Measurements from ENCODE around the gene CDC14B. TPM values are rescaled to one million over a fixed set of nuclear protein-coding genes. Genes with fewer than 3 reads are reported as not detected.

The CDC14B gene
- total and polyA plus RNA-seq, 2 donors (not counting 1 experiment from before 2014, with no cell fraction given) = 2.8 to 8.5 TPM

DNA sequence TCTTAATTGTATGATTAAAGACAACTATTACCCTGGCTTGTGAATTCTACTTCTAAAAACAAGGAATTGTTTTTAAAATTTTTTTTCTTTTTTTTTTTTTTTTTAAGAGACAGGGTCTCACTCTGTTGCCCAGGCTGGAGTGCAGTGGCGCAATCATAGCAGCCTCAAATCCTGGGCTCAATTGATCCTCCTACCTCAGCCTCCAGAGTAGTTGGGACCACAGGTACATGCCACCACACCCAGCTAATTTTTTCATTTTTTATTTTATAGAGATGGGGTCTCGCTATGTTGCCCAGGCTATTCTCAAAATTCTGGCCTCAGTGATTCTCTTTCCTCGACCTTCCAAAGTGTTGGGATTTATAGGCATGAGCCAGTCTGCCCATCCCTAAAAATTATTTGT lies 107.4 kb downstream of the CDC14B start:
- Mint-ChIP-seq H3K27me3 (no peaks in the 10 kb centered on the region), H3K9me3 (ENCODE audit: insufficient read depth) (no peaks in the 10 kb centered on the region), H3K4me1 (no peaks in the 10 kb centered on the region), H3K4me3 (no peak overlapping the region), H3K27ac (no peak overlapping the region)
- intact Hi-C loops (cut with micrococcal nuclease) = no loop called here
- H3K27ac ChIP-seq (ENCODE audit: low read length in 2 of 2) = no peak overlapping the region
- no peaks in the 10 kb centered on the region for H3K9me3 ChIP-seq (ENCODE audit: control extremely low read depth in 1 of 3, control insufficient read depth in 2 of 3, insufficient read depth in 1 of 3, low read length in 2 of 3)
- no peak overlapping the region for H3K4me3 ChIP-seq (ENCODE audit: control extremely low read depth in 1 of 5, extremely low read depth in 1 of 5, insufficient read depth in 1 of 5, low read depth in 2 of 5, low read length in 4 of 5)
- H3K36me3 ChIP-seq (replicated peaks in 1 of 2; ENCODE audit: control extremely low read depth in 1 of 2, control insufficient read depth in 1 of 2, extremely low read depth in 1 of 2, insufficient read depth in 2 of 2, low read length in 1 of 2) = no peaks in the 10 kb centered on the region
- ATAC-seq (ENCODE audit: low read depth) (no peak), DNase-seq (no peak)
- H3K4me1 ChIP-seq (ENCODE audit: control insufficient read depth in 2 of 2, insufficient read depth in 2 of 2, low read length in 2 of 2) = no peaks in the 10 kb centered on the region
- H2AFZ ChIP-seq (ENCODE audit: insufficient read depth, low read depth, low read length, poor library complexity, severe bottlenecking) = no peak overlapping the region
- H3K9ac ChIP-seq (ENCODE audit: low read length) = no peak overlapping the region
- ChIA-PET CTCF (no interaction called here), POLR2A (no interaction called here)
- H3K4me2 ChIP-seq (replicated peaks; ENCODE audit: low read depth, low read length, poor library complexity, severe bottlenecking) = no peak overlapping the region
- no CpG with 5 or more reads among the region's 3 CpGs for WGBS (ENCODE audit: insufficient coverage)
- H4K20me1 ChIP-seq (ENCODE audit: control insufficient read depth, insufficient read depth, low read length, poor library complexity, severe bottlenecking) = no peaks in the 10 kb centered on the region
- TF ChIP-seq, protein P1, sequence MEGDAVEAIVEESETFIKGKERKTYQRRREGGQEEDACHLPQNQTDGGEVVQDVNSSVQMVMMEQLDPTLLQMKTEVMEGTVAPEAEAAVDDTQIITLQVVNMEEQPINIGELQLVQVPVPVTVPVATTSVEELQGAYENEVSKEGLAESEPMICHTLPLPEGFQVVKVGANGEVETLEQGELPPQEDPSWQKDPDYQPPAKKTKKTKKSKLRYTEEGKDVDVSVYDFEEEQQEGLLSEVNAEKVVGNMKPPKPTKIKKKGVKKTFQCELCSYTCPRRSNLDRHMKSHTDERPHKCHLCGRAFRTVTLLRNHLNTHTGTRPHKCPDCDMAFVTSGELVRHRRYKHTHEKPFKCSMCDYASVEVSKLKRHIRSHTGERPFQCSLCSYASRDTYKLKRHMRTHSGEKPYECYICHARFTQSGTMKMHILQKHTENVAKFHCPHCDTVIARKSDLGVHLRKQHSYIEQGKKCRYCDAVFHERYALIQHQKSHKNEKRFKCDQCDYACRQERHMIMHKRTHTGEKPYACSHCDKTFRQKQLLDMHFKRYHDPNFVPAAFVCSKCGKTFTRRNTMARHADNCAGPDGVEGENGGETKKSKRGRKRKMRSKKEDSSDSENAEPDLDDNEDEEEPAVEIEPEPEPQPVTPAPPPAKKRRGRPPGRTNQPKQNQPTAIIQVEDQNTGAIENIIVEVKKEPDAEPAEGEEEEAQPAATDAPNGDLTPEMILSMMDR (IDR thresholded peaks at IDR 0.05) = no peak
- TF ChIP-seq EZH2 (IDR thresholded peaks at IDR 0.05; ENCODE audit: borderline replicate concordance, insufficient read depth, low read depth, low read length, poor library complexity, severe bottlenecking) = no peak
- H3K27me3 ChIP-seq (replicated peaks in 1 of 4; ENCODE audit: control extremely low read depth in 1 of 4, control insufficient read depth in 3 of 4, insufficient read depth in 4 of 4, low read length in 3 of 4) = no peaks in the 10 kb centered on the region
- H3K79me2 ChIP-seq (ENCODE audit: control insufficient read depth, insufficient read depth, low read length) = no peaks in the 10 kb centered on the region

- Histone ChIP-seq H3K4me3 (ENCODE audit: control extremely low read depth in 1 of 5, extremely low read depth in 1 of 5, insufficient read depth in 1 of 5, low read depth in 2 of 5, low read length in 4 of 5) (no peak overlapping the region), H3K9ac (ENCODE audit: low read length) (no peak overlapping the region), H2AFZ (ENCODE audit: insufficient read depth, low read depth, low read length, poor library complexity, severe bottlenecking) (no peak overlapping the region), H3K27ac (ENCODE audit: low read length in 2 of 2) (no peak overlapping the region), H3K4me2 (replicated peaks; ENCODE audit: low read depth, low read length, poor library complexity, severe bottlenecking) (no peak overlapping the region), H4K20me1 (ENCODE audit: control insufficient read depth, insufficient read depth, low read length, poor library complexity, severe bottlenecking) (no peaks in the 10 kb centered on the region), H3K36me3 (replicated peaks in 1 of 2; ENCODE audit: control extremely low read depth in 1 of 2, control insufficient read depth in 1 of 2, extremely low read depth in 1 of 2, insufficient read depth in 2 of 2, low read length in 1 of 2) (no peaks in the 10 kb centered on the region), H3K79me2 (ENCODE audit: control insufficient read depth, insufficient read depth, low read length) (no peaks in the 10 kb centered on the region), H3K27me3 (replicated peaks in 1 of 4; ENCODE audit: control extremely low read depth in 1 of 4, control insufficient read depth in 3 of 4, insufficient read depth in 4 of 4, low read length in 3 of 4) (no peaks in the 10 kb centered on the region), H3K9me3 (ENCODE audit: control extremely low read depth in 1 of 3, control insufficient read depth in 2 of 3, insufficient read depth in 1 of 3, low read length in 2 of 3) (no peaks in the 10 kb centered on the region), H3K4me1 (ENCODE audit: control insufficient read depth in 2 of 2, insufficient read depth in 2 of 2, low read length in 2 of 2) (no peaks in the 10 kb centered on the region)
- DNase-seq = no peak
- no peak overlapping the region for H3K4me3 Mint-ChIP-seq
- no peak for ATAC-seq (ENCODE audit: low read depth)
- no peaks in the 10 kb centered on the region for H3K27me3 Mint-ChIP-seq
- H3K27ac Mint-ChIP-seq = no peak overlapping the region
- POLR2A ChIA-PET = no interaction called here
- intact Hi-C loops (cut with micrococcal nuclease) = no loop called here
- CTCF ChIA-PET = no interaction called here
- no peaks in the 10 kb centered on the region for H3K9me3 Mint-ChIP-seq (ENCODE audit: insufficient read depth)
- no CpG with 5 or more reads among the region's 4 CpGs for WGBS (ENCODE audit: insufficient coverage)
- no peak for TF ChIP-seq EZH2 (IDR thresholded peaks at IDR 0.05; ENCODE audit: borderline replicate concordance, insufficient read depth, low read depth, low read length, poor library complexity, severe bottlenecking)
- TF ChIP-seq, protein P1 (IDR thresholded peaks at IDR 0.05) = no peak
- no peaks in the 10 kb centered on the region for H3K4me1 Mint-ChIP-seq
These were observed 109.4 kb downstream of the CDC14B start for GRCh38 chr9:96510258-96510657.

Data from B cell (primary cell).